Hepatocyte (in vitro differentiated cells): ENCODE results near the gene IMMP2L. TPM values are rescaled to one million over a fixed set of nuclear protein-coding genes. Genes with fewer than 3 reads are reported as not detected.

ENCODE experiments used
- DNase-seq: peaks from one replicate; pipeline ENCODE4 v3.0.0-alpha.2; 2016; ENCODE audit warnings: low spot score
- H2AFZ ChIP-seq: fragments of 200-600 bp; sonication (generic); 2 replicates; pipeline ENCODE4 v1.6.0; 2016; ENCODE audit warnings: antibody characterized with exemption, mild to moderate bottlenecking
- H3K27ac ChIP-seq: fragments of 200-600 bp; sonication (generic); 2 replicates; pipeline ENCODE4 v1.5.1; 2016; ENCODE audit warnings: mild to moderate bottlenecking
- H3K27me3 ChIP-seq: fragments of 200-600 bp; sonication (generic); 2 replicates; pipeline ENCODE4 v1.6.1; 2016
- H3K36me3 ChIP-seq: fragments of 200-600 bp; sonication (generic); replicated peaks from 2 replicates; pipeline ENCODE4 v1.5.1; 2016; ENCODE audit warnings: low read depth; ENCODE audit not compliant: insufficient read depth
- H3K4me1 ChIP-seq: fragments of 200-600 bp; sonication (generic); 2 replicates; pipeline ENCODE4 v1.5.1; 2016; ENCODE audit warnings: mild to moderate bottlenecking, moderate library complexity; ENCODE audit not compliant: insufficient read depth
- H3K4me2 ChIP-seq: fragments of 200-600 bp; sonication (generic); 2 replicates; pipeline ENCODE4 v1.6.0; 2016
- H3K4me3 ChIP-seq: fragments of 200-600 bp; sonication (generic); 2 replicates; pipeline ENCODE4 v1.5.1; 2016; ENCODE audit warnings: mild to moderate bottlenecking
- H3K79me2 ChIP-seq: fragments of 200-600 bp; sonication (generic); 2 replicates; pipeline ENCODE4 v1.6.0; 2017; ENCODE audit warnings: mild to moderate bottlenecking
- H3K9me2 ChIP-seq: fragments of 200-600 bp; sonication (generic); replicated peaks from 2 replicates; pipeline ENCODE4 v1.6.0; 2017; ENCODE audit warnings: mild to moderate bottlenecking; ENCODE audit not compliant: insufficient read depth
- H3K9me3 ChIP-seq: fragments of 200-600 bp; sonication (generic); 2 replicates; pipeline ENCODE4 v1.5.1; 2016; ENCODE audit warnings: low read depth, mild to moderate bottlenecking
- H4K20me1 ChIP-seq: fragments of 200-600 bp; sonication (generic); 2 replicates; pipeline ENCODE4 v1.6.0; 2016; ENCODE audit warnings: mild to moderate bottlenecking; ENCODE audit not compliant: insufficient read depth, poor library complexity, severe bottlenecking
- CTCF ChIP-seq: fragments of 200-600 bp; sonication (generic); IDR thresholded peaks from 2 replicates; pipeline ENCODE4 v1.5.1; 2016; ENCODE audit warnings: antibody characterized with exemption, mild to moderate bottlenecking; ENCODE audit not compliant: poor library complexity
- EZH2 ChIP-seq: fragments of 200-600 bp; sonication (generic); IDR thresholded peaks from 2 replicates; pipeline ENCODE4 v1.6.1; 2016; ENCODE audit warnings: antibody characterized with exemption, mild to moderate bottlenecking, borderline replicate concordance
- EZH2phosphoT487 ChIP-seq: fragments of 200-600 bp; sonication (generic); IDR thresholded peaks from one replicate; pipeline ENCODE4 v1.6.1; 2018; ENCODE audit warnings: antibody characterized with exemption, mild to moderate bottlenecking, low read depth, moderate library complexity; ENCODE audit not compliant: unreplicated experiment, severe bottlenecking
- WGBS: methylation state at CpG from one replicate; pipeline ENCODE4 v1.1.6; 2016; ENCODE audit warnings: low lambda C conversion rate; ENCODE audit errors: missing lambda C conversion rate; 5-methylcytosine and 5-hydroxymethylcytosine counted together
- polyA plus RNA-seq: library from polyadenylated mRNA; unstranded; fragments of >200 nt; fragmentation: Nextera tagmentation; extraction: Ambion mirVana; gene quantifications from 2 replicates; pipeline ENCODE4 v1.2.1, GENCODE V29; 2016
- total RNA-seq: library from RNA; depleted of rRNA; stranded (reverse); fragments of >200 nt; gene quantifications from 2 replicates; pipeline ENCODE4 v1.2.3, GENCODE V29; 2014

The IMMP2L gene
- total and polyA plus RNA-seq, 2 experiments from 2014 or later, result 13.3 to 17.6 TPM

DNA sequence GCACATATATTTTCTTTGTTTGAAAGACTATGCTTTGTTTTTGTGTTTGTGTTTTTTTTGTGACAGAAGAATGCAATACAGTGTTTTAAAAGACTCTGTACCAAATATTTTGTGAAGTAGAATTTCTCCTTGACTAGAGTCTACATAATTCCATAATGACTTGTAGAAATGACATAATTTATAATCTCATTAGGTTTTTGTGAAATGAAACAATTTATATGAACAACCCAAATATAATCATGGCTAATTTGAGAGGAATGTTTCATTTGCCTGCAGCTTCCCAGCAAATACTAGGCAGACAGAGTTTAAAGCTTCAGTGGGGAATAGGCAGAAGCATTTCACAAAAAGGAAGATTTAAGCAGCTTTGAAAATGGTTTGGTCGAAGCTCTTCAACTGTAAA is 686.9 kb downstream of the IMMP2L start:
- Histone ChIP-seq H2AFZ (no peak overlapping the region), H3K4me1 (no peaks in the 10 kb centered on the region), H3K4me3 (no peak overlapping the region), H3K79me2 (no peaks in the 10 kb centered on the region), H3K36me3 (no peaks in the 10 kb centered on the region), H3K27ac (no peak overlapping the region), H3K4me2 (no peak overlapping the region), H3K27me3 (no peaks in the 10 kb centered on the region), H4K20me1 (no peaks in the 10 kb centered on the region), H3K9me2 (no peaks in the 10 kb centered on the region), H3K9me3 (no peaks in the 10 kb centered on the region)
- no peak for DNase-seq
- WGBS, result 78% methylated on average over 1 of the region's 1 CpG
- TF ChIP-seq EZH2phosphoT487 (no peak), CTCF (no peak), EZH2 (no peak)

DNA sequence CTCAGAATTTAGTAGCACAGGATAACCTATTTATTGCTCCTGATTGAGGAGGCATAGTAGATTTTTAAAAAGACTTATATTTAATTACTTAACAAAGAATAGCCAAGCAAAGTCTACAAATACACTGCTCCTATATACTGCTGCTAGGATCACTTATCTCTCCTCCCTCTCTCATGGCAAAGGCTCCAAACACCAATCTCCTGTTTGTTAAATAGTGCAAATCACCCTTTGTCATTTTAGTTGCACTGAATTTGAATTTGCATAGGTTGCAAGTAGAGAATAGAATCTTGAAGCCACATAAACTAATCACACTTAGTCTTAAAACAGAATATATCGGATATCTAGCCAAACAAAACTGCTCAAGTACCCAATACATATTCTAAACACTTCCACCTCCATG is 690.4 kb downstream of the IMMP2L start:
- no peak for DNase-seq
- H3K9me3 ChIP-seq, result no peaks in the 10 kb centered on the region

DNA sequence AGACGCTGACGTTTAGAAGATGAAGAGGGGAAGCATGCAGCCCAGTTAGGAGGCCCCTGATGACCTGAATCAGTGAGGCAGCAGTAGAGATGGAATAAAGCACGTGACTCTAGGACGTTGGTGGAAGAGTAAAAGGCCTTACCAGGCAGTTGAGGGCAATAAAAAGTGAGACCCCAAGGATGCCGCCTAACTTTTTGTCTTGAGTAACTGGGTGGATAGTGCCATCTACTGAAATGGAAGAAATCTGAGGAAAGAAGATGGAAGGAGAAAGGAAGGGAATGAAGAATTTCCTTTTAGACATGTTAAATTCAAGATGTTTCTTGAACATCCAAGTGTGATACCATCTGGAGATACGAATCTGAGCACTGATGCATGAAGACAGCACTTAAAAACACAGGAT is 691.4 kb downstream of the IMMP2L start:
- no peak overlapping the region for H3K27ac ChIP-seq
- H4K20me1 ChIP-seq, result no peaks in the 10 kb centered on the region
- DNase-seq, result no peak
- no peaks in the 10 kb centered on the region for H3K9me3 ChIP-seq
- no peak overlapping the region for H3K4me3 ChIP-seq
- H3K79me2 ChIP-seq, result no peaks in the 10 kb centered on the region
- 76% methylated on average over 6 of the region's 6 CpGs for WGBS
- TF ChIP-seq CTCF (no peak), EZH2 (no peak), EZH2phosphoT487 (no peak)
- H3K36me3 ChIP-seq, result no peaks in the 10 kb centered on the region
- no peaks in the 10 kb centered on the region for H3K4me1 ChIP-seq
- H3K4me2 ChIP-seq, result no peak overlapping the region
- H3K9me2 ChIP-seq, result no peaks in the 10 kb centered on the region
- H2AFZ ChIP-seq, result no peak overlapping the region
- no peaks in the 10 kb centered on the region for H3K27me3 ChIP-seq

More for the DNA sequence above, 690.4 kb downstream of the IMMP2L start:
- Histone ChIP-seq H3K36me3 (no peaks in the 10 kb centered on the region), H3K4me2 (no peak overlapping the region), H2AFZ (no peak overlapping the region), H3K9me2 (no peaks in the 10 kb centered on the region), H3K27me3 (no peaks in the 10 kb centered on the region), H3K4me1 (no peaks in the 10 kb centered on the region), H3K79me2 (no peaks in the 10 kb centered on the region), H3K27ac (no peak overlapping the region), H3K4me3 (no peak overlapping the region), H4K20me1 (no peaks in the 10 kb centered on the region)
- no peak for TF ChIP-seq EZH2
- 86% methylated on average over 1 of the region's 1 CpG for WGBS

DNA sequence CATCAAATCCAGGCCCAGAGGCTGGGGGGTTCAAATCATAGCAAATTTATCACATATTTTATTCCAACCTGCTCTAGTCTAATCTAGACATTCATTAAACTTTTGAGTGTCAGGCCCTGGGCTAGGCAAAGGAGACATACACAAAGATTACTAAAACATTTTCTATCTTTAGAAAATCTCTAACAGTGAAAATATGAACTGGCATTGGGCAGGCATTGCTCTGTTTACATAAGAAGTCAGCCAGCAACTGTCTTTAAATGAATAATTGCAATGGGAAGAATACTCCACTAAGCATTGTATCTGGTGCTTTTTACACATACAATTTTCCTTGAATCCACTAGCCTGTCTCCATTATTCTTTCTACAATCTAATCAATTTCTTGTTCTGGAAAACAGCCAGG is 693.8 kb downstream of the IMMP2L start:
- Histone ChIP-seq H3K36me3 (no peaks in the 10 kb centered on the region), H3K9me2 (no peaks in the 10 kb centered on the region), H3K4me1 (no peaks in the 10 kb centered on the region), H3K9me3 (no peaks in the 10 kb centered on the region), H3K27me3 (no peaks in the 10 kb centered on the region), H3K79me2 (no peaks in the 10 kb centered on the region), H3K4me2 (no peak overlapping the region), H4K20me1 (no peaks in the 10 kb centered on the region), H3K4me3 (no peak overlapping the region), H2AFZ (no peak overlapping the region), H3K27ac (no peak overlapping the region)
- TF ChIP-seq EZH2phosphoT487 (no peak), EZH2 (no peak), CTCF (no peak)
- no peak for DNase-seq
